ENCODE measurements around the gene FYB2.

DNA sequence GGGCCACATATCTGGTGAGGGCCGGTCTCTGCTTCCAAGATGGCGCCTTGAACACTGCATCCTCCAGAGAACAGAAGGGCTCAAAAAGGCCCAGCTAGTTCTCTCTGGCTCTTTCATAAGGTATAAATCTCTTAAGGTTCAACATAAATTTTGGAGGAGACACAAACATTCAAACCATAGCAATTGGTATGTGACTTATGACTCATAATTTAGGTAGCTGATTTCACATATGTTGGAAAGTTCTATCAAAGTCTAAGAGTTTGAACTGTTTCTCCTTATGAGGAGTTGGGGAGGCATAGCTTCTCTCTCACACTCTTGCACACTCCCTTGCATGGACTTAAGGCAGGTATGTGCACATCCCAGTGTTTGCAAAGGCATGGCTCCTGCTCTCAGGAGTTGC lies 5.1 kb upstream of the FYB2 start:
- TF ChIP-seq POLR2A (IDR thresholded peaks at IDR 0.05) (no peak), EP300 (IDR thresholded peaks at IDR 0.05) (no peak), POLR2AphosphoS5 (IDR thresholded peaks at IDR 0.05) (no peak)
- TF ChIP-seq, protein P1, sequence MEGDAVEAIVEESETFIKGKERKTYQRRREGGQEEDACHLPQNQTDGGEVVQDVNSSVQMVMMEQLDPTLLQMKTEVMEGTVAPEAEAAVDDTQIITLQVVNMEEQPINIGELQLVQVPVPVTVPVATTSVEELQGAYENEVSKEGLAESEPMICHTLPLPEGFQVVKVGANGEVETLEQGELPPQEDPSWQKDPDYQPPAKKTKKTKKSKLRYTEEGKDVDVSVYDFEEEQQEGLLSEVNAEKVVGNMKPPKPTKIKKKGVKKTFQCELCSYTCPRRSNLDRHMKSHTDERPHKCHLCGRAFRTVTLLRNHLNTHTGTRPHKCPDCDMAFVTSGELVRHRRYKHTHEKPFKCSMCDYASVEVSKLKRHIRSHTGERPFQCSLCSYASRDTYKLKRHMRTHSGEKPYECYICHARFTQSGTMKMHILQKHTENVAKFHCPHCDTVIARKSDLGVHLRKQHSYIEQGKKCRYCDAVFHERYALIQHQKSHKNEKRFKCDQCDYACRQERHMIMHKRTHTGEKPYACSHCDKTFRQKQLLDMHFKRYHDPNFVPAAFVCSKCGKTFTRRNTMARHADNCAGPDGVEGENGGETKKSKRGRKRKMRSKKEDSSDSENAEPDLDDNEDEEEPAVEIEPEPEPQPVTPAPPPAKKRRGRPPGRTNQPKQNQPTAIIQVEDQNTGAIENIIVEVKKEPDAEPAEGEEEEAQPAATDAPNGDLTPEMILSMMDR (IDR thresholded peaks at IDR 0.05) = no peak
